Fibroblast of lung (primary cell): ENCODE data around the gene TBC1D22A.

Experiments
- EZH2 ChIP-seq: IDR thresholded peaks from 2 replicates; pipeline ENCODE4 v1.5.1; 2012; ENCODE audit warnings: low read length, control low read depth, mild to moderate bottlenecking; ENCODE audit errors: missing control alignments
- TF ChIP-seq, protein P1 (sequence below), 2 donors: IDR thresholded peaks in 1 of 2; conservative IDR thresholded peaks in 1 of 2; 1 replicate in 1 of 2; 2 replicates in 1 of 2; pipeline ENCODE4 v1.5.1; 2011 to 2012; ENCODE audit warnings: low read length in 2 of 2, control low read depth in 1 of 2, inconsistent platforms in 1 of 2, low read depth in 1 of 2, mild to moderate bottlenecking in 1 of 2

GRCh38 chr22:46845296-46846149, 83.1 kb downstream of the TBC1D22A start:
- TF ChIP-seq, protein P1, sequence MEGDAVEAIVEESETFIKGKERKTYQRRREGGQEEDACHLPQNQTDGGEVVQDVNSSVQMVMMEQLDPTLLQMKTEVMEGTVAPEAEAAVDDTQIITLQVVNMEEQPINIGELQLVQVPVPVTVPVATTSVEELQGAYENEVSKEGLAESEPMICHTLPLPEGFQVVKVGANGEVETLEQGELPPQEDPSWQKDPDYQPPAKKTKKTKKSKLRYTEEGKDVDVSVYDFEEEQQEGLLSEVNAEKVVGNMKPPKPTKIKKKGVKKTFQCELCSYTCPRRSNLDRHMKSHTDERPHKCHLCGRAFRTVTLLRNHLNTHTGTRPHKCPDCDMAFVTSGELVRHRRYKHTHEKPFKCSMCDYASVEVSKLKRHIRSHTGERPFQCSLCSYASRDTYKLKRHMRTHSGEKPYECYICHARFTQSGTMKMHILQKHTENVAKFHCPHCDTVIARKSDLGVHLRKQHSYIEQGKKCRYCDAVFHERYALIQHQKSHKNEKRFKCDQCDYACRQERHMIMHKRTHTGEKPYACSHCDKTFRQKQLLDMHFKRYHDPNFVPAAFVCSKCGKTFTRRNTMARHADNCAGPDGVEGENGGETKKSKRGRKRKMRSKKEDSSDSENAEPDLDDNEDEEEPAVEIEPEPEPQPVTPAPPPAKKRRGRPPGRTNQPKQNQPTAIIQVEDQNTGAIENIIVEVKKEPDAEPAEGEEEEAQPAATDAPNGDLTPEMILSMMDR (conservative IDR thresholded peaks at IDR 0.05 in 1 of 2, IDR thresholded peaks at IDR 0.05 in 1 of 2; ENCODE audit: low read depth in 1 of 2, low read length in 2 of 2), result peak; percentile 55 to 62
- no peak for TF ChIP-seq EZH2
